ENCODE results near the gene MS4A7.

Gene MS4A7

GRCh38 chr11:60370811-60371298, 7.5 kb upstream of the MS4A7 start:
- DNase-seq (ENCODE audit: low read depth in 2 of 2), result no peak

DNA sequence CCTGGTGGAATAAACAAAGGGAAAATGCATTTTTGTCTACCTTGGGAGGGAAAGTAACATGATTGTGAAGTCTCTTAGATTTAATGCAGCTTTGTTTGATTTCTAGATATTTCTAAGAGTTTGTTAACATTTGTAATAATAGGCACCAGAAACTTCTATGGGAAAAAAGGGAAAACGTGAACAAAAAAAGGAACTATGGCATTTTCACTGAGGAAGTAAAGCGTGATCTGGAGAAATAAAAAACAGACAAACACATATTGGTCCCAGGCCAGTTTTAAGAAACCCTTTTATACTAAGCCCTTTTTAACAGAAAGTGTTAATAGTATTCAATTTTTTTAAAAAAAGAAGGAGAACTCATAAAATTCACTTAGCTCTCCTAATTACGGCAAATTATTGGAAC, 6.9 kb upstream of the MS4A7 start:
- no peak for DNase-seq (ENCODE audit: low read depth in 2 of 2)

- DNase-seq (ENCODE audit: low read depth in 2 of 2), result no peak
These were observed 6.5 kb upstream of the MS4A7 start for GRCh38 chr11:60371854-60372253.

DNA sequence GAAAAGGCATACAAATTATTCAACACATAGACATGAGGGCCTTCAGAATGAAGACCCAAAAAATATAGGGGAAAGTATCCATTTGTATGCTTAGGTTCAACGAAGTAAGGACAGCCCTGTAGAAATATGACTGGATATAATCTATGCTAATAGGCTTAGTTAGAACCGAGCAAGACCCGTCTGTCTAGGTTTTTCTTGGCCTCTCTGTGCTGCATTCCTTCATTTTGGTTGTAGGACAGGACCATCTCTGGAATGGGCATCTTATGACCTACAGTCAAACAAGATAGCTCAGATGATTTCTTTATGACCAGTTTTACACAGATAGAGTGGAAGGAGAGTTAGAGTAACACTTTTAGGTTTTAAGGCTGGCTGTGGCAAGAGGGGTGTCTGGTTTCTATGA, 5.6 kb upstream of the MS4A7 start:
- DNase-seq (ENCODE audit: low read depth in 2 of 2), result no peak

DNA sequence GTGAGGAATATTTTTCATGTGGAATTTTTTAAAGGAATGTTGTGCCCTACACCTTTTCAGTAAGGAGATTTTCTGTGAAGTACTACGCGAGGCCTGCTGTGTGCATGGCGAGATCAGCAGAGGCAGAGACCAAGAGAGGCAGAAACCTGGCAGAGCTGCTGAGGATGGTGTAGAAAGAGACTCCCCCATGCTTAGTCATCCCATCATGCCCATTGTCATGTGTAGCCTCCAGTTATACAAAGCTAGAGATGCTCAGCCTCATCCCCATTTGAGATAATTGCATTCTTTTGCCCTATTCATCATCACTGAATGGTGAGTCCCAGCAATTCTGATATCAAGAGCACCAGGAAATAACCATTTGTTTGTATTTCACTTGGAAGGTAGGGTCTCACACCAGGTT, 3.0 kb upstream of the MS4A7 start:
- no peak for DNase-seq (ENCODE audit: low read depth in 2 of 2)

DNA sequence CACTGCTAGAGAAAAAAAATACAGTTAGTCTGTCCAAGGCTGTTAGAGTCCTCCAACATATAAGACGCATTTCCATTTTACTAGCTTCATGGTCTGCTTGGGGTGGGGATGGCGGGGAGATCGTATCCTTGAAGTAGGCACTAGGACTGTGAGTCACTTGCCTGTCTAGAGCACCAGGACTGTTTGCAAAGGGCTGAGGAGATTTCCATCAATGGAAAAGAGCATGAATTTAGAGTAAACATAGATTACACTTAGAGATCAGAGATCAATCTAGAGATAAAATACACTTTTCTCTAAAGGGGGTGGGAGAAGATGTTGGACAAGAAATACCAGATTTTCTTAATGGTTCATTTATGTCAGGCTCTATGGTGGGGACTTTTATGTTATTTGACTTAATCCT, 1.7 kb upstream of the MS4A7 start:
- no peak for DNase-seq (ENCODE audit: low read depth in 2 of 2)

DNA sequence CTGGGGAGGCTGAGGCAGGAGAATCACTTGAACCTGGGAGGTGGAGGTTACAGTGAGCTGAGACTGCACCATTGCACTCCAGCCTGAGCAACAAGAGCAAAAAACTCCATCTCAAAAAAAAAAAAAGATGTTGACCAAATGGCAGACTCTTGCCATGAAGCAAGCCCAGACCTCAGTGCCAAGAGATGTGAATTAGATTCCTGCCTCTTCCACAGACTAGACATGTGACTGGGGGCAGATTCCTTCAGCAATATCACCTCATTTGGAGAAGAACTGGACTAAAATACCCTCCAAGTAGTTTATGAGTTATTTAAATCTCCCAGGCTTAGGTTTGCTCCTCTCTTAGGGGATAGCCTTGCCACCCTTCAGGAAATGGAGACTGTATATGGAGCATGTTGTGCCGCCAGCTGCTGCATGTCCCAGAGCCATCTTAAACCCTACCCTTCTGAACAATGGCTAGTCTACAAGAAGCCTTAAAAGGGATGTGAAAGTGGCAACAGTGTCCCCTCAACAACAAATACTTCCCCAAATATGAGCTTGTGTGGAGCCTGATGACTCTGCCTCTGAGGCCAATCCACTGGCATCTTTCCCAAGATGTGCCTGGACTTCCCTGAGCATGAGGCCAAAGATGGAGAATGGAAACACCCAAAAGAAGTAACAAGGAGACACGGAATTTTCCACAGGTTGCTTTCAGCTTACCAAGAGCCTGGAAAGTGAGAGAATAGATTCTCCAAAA, 763 bp upstream of the MS4A7 start:
- DNase-seq (ENCODE audit: low read depth in 2 of 2), result no peak

DNA sequence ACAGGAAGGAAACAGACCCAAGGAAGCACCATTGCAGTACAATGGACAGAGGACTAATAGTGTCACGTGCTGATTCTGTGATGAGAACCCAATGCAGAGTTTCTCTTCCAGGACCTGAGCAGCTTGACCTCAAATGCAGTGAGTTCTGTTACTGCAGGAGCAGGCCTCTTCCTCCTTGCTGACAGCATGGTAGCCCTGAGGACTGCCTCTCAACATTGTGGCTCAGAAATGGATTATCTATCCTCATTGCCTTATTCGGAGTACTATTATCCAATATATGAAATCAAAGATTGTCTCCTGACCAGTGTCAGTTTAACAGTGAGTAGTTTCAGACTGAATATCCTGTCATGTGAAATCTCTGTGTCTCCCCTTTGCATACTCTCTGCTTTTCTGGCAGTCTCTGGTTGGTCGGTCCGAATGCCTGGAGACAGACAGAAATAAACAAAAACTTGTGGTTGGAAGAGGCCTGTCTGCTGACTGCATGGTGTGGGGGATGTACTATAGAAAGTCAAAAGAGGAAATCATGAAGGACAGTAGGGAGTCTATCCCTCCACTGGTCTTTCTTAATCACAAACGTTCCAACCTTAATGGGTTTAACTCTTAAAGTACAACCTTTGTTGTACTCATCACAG, 11.1 kb downstream of the MS4A7 start:
- no peak for DNase-seq (ENCODE audit: low read depth in 2 of 2)

GRCh38 chr11:60390419-60390818, 12.1 kb downstream of the MS4A7 start:
- DNase-seq (ENCODE audit: low read depth in 2 of 2), result no peak

DNA sequence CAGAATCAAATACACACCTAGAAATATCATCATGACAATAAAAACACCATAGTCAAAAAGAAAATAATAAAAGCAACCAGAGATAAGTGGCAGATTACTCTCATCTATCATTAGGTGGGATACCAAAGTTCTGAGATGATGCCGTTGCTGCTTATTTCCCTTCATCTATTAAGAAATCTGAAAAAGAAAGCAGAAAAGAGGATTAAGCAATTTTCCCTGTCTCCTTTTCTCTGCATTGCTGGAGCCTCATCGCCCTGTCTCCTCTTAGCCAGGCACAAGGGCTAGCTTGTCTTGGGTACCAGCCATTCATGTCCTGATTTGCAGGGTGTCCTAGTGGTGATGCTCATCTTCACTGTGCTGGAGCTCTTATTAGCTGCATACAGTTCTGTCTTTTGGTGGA, 14.0 kb downstream of the MS4A7 start:
- no peak for DNase-seq (ENCODE audit: low read depth in 2 of 2)

DNA sequence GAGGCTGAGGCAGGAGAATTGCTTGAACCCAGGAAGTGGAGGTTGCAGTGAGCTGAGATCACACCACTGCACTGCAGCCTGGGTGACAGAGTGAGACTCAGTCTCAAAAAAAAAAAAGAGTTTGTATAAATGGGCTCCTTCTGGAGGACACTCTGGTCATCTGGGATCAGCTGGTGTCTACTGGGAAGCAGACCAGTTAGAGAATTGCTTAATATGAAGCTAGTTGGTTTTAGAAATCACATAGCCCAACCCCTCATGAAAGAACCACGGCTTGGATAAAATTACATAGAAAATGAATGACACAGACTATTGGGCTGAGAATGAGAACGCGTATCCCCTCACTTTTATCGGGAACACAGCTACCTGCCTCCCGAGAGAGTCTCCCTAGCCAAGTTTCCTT, 14.7 kb downstream of the MS4A7 start:
- no peak for DNase-seq (ENCODE audit: low read depth in 2 of 2)

DNA sequence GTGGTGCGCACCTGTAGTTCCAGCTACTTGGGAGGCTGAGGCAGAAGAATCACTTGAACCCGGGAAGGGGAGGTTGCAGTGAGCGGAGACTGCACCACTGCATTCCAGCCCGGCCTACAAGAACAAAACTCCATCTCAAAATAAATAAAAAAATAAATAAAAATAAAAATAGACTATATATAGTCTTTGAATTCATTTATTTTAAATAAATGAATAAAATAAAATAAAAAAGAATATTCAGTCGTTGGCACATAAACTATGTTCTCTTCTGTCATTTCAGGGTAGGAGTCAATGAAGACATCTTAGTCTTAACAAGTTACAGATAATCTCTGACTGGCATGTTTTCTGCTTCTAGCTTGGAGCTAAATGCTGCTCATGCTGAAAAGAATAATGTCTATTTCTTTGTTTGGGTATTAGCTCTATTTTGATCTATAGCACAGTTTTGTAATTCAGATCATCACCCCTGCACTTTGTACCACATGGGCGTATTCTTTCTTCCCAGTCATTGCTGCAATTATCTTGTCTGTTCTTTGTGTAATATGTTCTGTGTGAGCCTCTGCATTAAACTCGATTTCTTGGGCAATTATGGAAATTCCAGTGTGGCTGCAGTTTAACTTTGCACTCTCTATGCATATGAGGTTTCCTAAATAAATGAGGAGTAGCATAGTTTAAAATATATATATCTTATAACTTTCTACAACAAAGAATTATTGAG, 16.5 kb downstream of the MS4A7 start:
- DNase-seq (ENCODE audit: low read depth in 2 of 2), result no peak

DNA sequence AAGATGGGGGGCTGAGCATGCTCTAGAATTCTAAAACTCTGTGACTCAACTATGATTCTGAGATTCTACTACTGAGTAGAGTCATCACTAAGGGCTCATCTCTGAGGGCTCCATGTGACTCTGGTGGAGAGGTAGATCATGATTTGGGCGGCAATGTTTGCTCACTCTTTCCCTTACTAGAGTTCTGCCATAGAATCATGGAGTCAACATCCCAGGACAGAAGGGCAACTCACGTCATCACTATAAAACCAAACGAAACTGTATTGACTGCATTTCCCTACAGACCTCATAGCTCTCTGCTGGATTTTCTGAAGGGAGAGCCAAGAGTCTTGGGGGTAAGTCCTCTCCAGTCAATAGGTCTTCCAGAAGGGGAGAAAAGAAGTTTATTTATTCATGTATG, 18.1 kb downstream of the MS4A7 start, which contains the start of gene MS4A14:
Gene MS4A14, plus strand, starts transcription at position 78 of the 400 bp plus-strand sequence. Its CDS starts 120 bp downstream, at position 198.
- DNase-seq (ENCODE audit: low read depth in 2 of 2), result no peak

- DNase-seq (ENCODE audit: low read depth in 2 of 2), result no peak
These were observed 18.5 kb downstream of the MS4A7 start for GRCh38 chr11:60396799-60397198.

GRCh38 chr11:60420015-60420414, 41.7 kb downstream of the MS4A7 start:
- no peak for DNase-seq (ENCODE audit: low read depth in 2 of 2)

DNA sequence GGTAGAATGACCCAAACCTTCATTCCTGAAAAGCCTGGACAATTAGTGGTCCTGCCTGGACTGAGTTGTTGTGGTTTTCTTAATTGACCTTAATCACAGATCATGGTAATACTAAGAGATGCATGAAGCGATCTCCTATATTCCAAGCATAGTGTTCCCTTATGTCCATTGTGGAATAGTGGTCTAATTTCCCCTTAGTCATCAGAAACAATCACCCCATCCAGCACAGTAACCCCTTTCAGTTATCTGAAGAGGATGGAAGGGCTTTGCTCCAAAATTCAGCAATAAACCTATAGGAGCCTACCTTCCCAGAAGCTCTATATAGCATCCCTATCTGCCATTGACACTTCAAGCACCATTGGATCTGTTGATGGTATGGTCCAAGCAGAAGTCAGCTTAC, 44.3 kb downstream of the MS4A7 start:
- no peak for DNase-seq (ENCODE audit: low read depth in 2 of 2)

- no peak for DNase-seq (ENCODE audit: low read depth in 2 of 2)
These were observed 50.2 kb downstream of the MS4A7 start for GRCh38 chr11:60428517-60428916.

DNA sequence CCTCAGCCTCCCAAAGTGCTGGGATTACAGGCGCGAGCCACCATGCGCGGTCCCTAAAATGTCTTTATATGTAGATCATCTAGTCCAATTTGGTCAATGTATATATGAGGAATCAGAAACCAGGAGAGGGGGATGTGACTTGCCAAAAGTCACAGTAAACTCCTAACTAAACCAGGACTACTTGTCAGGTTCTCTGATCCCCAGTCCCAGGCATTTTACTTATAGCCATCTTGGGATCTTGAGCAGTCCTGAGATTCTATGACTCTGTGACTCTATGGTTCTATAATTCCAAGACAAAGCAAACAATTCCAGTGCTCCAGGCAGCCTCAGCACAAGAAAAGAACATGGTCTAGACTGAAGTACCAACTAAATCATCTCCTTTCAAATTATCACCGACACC, 50.9 kb downstream of the MS4A7 start, which contains the start of gene MS4A5:
Gene MS4A5, plus strand, starts transcription at position 301 of the 400 bp plus-strand sequence. CDS start 103 bp downstream, outside the sequence.
- no peak for DNase-seq (ENCODE audit: low read depth in 2 of 2)

GRCh38 chr11:60431251-60431650, 52.9 kb downstream of the MS4A7 start:
- no peak for DNase-seq (ENCODE audit: low read depth in 2 of 2)

DNA sequence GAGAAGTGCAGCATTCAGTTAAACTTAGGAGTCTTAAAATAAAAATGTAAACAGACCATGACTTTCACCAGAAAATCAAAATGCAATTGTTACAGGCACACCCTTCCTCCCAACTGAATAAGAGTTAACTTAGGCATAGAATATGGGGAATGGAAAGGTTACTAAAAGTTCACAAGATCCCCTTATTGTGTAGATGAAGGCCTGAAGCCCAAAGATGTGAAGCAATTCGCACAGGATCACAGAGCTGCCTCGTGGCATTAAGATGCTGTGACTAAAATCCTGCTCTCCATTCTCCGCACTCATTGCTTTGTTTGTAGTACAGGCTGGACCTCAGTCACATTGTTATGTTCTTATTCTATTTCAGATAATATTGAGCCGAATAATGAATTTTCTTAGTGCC, 55.1 kb downstream of the MS4A7 start:
- no peak for DNase-seq (ENCODE audit: low read depth in 2 of 2)

Data from stimulated activated CD4-positive, alpha-beta T cell treated with anti-CD3 and anti-CD28 coated beads, Interleukin-4, amount 100 ng/mL, for 48 hours (primary cell).